ENCODE measurements around the gene SLC8A1. TPM values are rescaled to one million over a fixed set of nuclear protein-coding genes. Genes with fewer than 3 reads are reported as not detected.

The SLC8A1 gene
- total RNA-seq, 1 donor from 2014 or later = 34.8 TPM

DNA sequence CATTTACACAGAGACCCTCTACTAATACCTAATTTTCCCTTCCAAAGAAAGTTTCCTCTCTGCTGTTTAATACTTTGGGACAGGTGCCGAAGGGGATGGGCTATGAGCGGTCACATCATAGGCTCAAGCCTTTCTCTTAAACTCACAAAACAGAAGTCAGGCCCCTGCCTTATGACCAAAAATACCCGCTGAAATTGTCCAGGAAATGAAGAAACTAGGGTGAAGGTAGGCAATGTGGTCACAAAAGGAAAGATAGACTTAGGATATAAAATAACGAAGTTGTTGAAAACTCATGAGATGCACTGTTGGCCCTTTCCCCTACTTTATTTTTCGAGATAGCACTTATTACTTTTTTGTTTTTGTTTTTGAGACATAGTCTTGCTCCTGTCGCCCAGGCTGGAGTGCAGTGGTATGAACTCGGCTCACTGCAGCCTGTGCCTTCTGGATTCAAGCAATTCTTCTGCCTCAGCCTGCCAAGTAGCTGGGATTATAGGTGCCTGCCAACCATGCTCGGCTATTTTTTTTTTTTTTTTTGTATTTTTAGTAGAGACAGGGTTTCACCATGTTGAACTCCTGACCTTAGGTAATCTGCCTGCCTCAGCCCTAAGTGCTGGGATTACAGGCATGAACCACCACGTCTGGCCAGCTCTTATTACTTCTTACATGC is 16.3 kb downstream of the SLC8A1 start:
- Histone ChIP-seq H3K9ac (ENCODE audit: low read length) (peak overlapping the region; percentile 37), H3K27ac (ENCODE audit: low read depth, low read length) (peak overlapping the region; percentile 73), H3K4me1 (ENCODE audit: insufficient read depth, low read length) (peaks cover 36% of the 10 kb centered on the region), H4K20me1 (ENCODE audit: insufficient read depth, low read length) (no peaks in the 10 kb centered on the region), H3K27me3 (ENCODE audit: insufficient read depth, low read length) (no peaks in the 10 kb centered on the region), H3K9me3 (ENCODE audit: insufficient read depth, low read depth, low read length) (no peaks in the 10 kb centered on the region), H3K4me3 (ENCODE audit: insufficient read depth, low read depth, low read length) (no peak overlapping the region), H3K4me2 (ENCODE audit: low read length) (peak overlapping the region; percentile 62), H2AFZ (ENCODE audit: low read depth, low read length) (no peak overlapping the region), H3K79me2 (ENCODE audit: insufficient read depth, low read length) (no peaks in the 10 kb centered on the region), H3K36me3 (ENCODE audit: insufficient read depth, low read length) (no peaks in the 10 kb centered on the region)
- Mint-ChIP-seq H3K4me1 (ENCODE audit: low read depth, unreplicated experiment) (peaks cover 78% of the 10 kb centered on the region), H3K9me3 (ENCODE audit: unreplicated experiment) (no peaks in the 10 kb centered on the region), H3K36me3 (ENCODE audit: low read depth, unreplicated experiment) (no peaks in the 10 kb centered on the region), H3K27me3 (ENCODE audit: low read depth, unreplicated experiment) (no peaks in the 10 kb centered on the region), H3K4me3 (ENCODE audit: unreplicated experiment) (no peak overlapping the region), H3K27ac (ENCODE audit: unreplicated experiment) (peak overlapping the region; percentile 100)
- DNase-seq (ENCODE audit: low read depth) = no peak
- no peak for FAIRE-seq
- TF ChIP-seq, protein P1, sequence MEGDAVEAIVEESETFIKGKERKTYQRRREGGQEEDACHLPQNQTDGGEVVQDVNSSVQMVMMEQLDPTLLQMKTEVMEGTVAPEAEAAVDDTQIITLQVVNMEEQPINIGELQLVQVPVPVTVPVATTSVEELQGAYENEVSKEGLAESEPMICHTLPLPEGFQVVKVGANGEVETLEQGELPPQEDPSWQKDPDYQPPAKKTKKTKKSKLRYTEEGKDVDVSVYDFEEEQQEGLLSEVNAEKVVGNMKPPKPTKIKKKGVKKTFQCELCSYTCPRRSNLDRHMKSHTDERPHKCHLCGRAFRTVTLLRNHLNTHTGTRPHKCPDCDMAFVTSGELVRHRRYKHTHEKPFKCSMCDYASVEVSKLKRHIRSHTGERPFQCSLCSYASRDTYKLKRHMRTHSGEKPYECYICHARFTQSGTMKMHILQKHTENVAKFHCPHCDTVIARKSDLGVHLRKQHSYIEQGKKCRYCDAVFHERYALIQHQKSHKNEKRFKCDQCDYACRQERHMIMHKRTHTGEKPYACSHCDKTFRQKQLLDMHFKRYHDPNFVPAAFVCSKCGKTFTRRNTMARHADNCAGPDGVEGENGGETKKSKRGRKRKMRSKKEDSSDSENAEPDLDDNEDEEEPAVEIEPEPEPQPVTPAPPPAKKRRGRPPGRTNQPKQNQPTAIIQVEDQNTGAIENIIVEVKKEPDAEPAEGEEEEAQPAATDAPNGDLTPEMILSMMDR (IDR thresholded peaks at IDR 0.05; ENCODE audit: insufficient read depth, low read depth, low read length) = no peak
- no peak for TF ChIP-seq EZH2 (IDR thresholded peaks at IDR 0.05; ENCODE audit: insufficient read depth, low read length)

DNA sequence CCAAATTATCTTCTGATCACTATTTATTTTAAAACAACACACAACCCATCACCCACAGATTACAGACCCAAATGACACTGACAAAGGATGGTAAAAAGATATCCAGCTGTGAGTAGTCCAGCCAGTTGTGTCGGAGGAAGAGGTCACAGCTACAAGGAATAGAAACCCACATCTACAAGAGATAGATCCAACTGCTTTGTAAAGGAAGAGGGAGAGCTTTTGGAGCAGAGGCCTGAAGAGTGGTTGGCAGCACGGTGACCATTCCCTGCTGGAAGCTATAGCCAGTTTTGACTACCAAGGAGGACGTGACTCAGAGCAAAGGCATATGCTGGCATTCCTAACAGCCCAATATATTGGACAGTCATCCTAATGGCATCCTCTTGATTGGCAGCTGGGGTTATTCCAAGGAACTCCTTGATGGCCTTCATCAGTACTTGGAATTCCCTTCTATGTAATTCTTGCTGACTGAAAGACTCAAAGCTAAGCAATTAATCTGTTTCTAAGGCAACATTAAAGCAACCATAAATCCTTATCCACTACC is 17.1 kb downstream of the SLC8A1 start:
- Mint-ChIP-seq H3K4me1 (ENCODE audit: low read depth, unreplicated experiment) (peaks cover 72% of the 10 kb centered on the region), H3K9me3 (ENCODE audit: unreplicated experiment) (no peaks in the 10 kb centered on the region), H3K27me3 (ENCODE audit: low read depth, unreplicated experiment) (no peaks in the 10 kb centered on the region), H3K4me3 (ENCODE audit: unreplicated experiment) (no peak overlapping the region), H3K36me3 (ENCODE audit: low read depth, unreplicated experiment) (peaks cover 4% of the 10 kb centered on the region), H3K27ac (ENCODE audit: unreplicated experiment) (peak overlapping the region; percentile 100)
- DNase-seq (ENCODE audit: low read depth) (peak; percentile 99), FAIRE-seq (peak; percentile 98)
- Histone ChIP-seq H3K9me3 (ENCODE audit: insufficient read depth, low read depth, low read length) (no peaks in the 10 kb centered on the region), H3K9ac (ENCODE audit: low read length) (peak overlapping the region; percentile 37), H3K4me3 (ENCODE audit: insufficient read depth, low read depth, low read length) (no peak overlapping the region), H3K36me3 (ENCODE audit: insufficient read depth, low read length) (no peaks in the 10 kb centered on the region), H3K27me3 (ENCODE audit: insufficient read depth, low read length) (no peaks in the 10 kb centered on the region), H3K27ac (ENCODE audit: low read depth, low read length) (peak overlapping the region; percentile 76), H3K4me2 (ENCODE audit: low read length) (peak overlapping the region; percentile 62), H4K20me1 (ENCODE audit: insufficient read depth, low read length) (no peaks in the 10 kb centered on the region), H3K4me1 (ENCODE audit: insufficient read depth, low read length) (peaks cover 36% of the 10 kb centered on the region), H3K79me2 (ENCODE audit: insufficient read depth, low read length) (no peaks in the 10 kb centered on the region), H2AFZ (ENCODE audit: low read depth, low read length) (no peak overlapping the region)
- no peak for TF ChIP-seq EZH2 (IDR thresholded peaks at IDR 0.05; ENCODE audit: insufficient read depth, low read length)
- TF ChIP-seq, protein P1 (IDR thresholded peaks at IDR 0.05; ENCODE audit: insufficient read depth, low read depth, low read length) = no peak

DNA sequence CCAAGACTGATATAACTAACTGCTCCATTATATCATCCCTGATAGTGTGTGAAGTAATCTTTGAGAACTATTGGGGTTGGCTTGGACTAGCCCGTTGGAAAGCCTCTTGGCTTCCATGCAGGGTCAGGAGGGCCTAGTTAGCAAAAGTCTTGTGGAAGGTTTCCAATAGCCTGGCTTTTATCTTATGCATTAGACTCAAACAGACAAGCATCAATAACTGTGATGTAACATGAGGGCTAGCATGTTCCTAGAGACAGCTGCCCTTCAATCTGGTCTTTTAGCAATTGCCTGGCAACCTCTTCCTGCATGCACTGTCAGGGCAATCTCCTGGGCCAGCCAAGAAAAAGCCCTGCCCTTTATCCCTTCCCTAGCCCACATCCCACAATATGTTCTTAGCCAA is 18.2 kb downstream of the SLC8A1 start:
- Histone ChIP-seq H3K79me2 (ENCODE audit: insufficient read depth, low read length) (no peaks in the 10 kb centered on the region), H3K4me2 (ENCODE audit: low read length) (no peak overlapping the region), H3K27me3 (ENCODE audit: insufficient read depth, low read length) (no peaks in the 10 kb centered on the region), H3K4me1 (ENCODE audit: insufficient read depth, low read length) (peaks cover 36% of the 10 kb centered on the region), H4K20me1 (ENCODE audit: insufficient read depth, low read length) (no peaks in the 10 kb centered on the region), H3K36me3 (ENCODE audit: insufficient read depth, low read length) (no peaks in the 10 kb centered on the region), H3K4me3 (ENCODE audit: insufficient read depth, low read depth, low read length) (no peak overlapping the region), H3K9me3 (ENCODE audit: insufficient read depth, low read depth, low read length) (no peaks in the 10 kb centered on the region), H2AFZ (ENCODE audit: low read depth, low read length) (no peak overlapping the region), H3K9ac (ENCODE audit: low read length) (no peak overlapping the region), H3K27ac (ENCODE audit: low read depth, low read length) (no peak overlapping the region)
- Mint-ChIP-seq H3K4me3 (ENCODE audit: unreplicated experiment) (no peak overlapping the region), H3K9me3 (ENCODE audit: unreplicated experiment) (no peaks in the 10 kb centered on the region), H3K27ac (ENCODE audit: unreplicated experiment) (peak overlapping the region; percentile 100), H3K36me3 (ENCODE audit: low read depth, unreplicated experiment) (peaks cover 11% of the 10 kb centered on the region), H3K27me3 (ENCODE audit: low read depth, unreplicated experiment) (no peaks in the 10 kb centered on the region), H3K4me1 (ENCODE audit: low read depth, unreplicated experiment) (peaks cover 63% of the 10 kb centered on the region)
- TF ChIP-seq, protein P1 (IDR thresholded peaks at IDR 0.05; ENCODE audit: insufficient read depth, low read depth, low read length) = no peak
- no peak for TF ChIP-seq EZH2 (IDR thresholded peaks at IDR 0.05; ENCODE audit: insufficient read depth, low read length)
- DNase-seq (ENCODE audit: low read depth) (no peak), FAIRE-seq (peak; percentile 39)

All from astrocyte (in vitro differentiated cells and primary cell).